OCI-LY7 (cell line): Measurements from ENCODE around the gene PDPN. TPM values are rescaled to one million over a fixed set of nuclear protein-coding genes. Genes with fewer than 3 reads are reported as not detected.

ENCODE experiments used
- BruUV-seq: library from RNA; stranded (reverse); fragments of 400-500 nt; replicated peaks from 2 replicates; lab custom pipeline; 2021; lab: Mats Ljungman, UMichigan
- CTCF ChIA-PET: fragments of 300-600 bp; sonication (Branson Sonifier 250); formaldehyde crosslinking; loops from one replicate; lab custom pipeline; 2022; ENCODE audit warnings: antibody characterized with exemption; ENCODE audit not compliant: unreplicated experiment; lab: Charles Lee
- POLR2A ChIA-PET: fragments of 300-600 bp; sonication (Branson Sonifier 250); formaldehyde crosslinking; loops from one replicate; lab custom pipeline; 2022; ENCODE audit warnings: antibody characterized with exemption; lab: Charles Lee
- DNase-seq: peaks from one replicate; pipeline ENCODE4 v3.0.0-alpha.2; 2015; ENCODE audit warnings: low spot score
- H2AFZ ChIP-seq: fragments of 200-600 bp; sonication (generic), shearing (Covaris generic); 2 replicates; pipeline ENCODE4 v1.6.1; 2014; ENCODE audit warnings: mild to moderate bottlenecking, antibody characterized with exemption, low read length, moderate library complexity
- H3K27ac ChIP-seq: fragments of 200-600 bp; sonication (generic); 2 replicates; pipeline ENCODE4 v1.5.1; 2014; ENCODE audit warnings: mixed run types, low read depth, mild to moderate bottlenecking, moderate library complexity, low read length, inconsistent platforms; ENCODE audit not compliant: poor library complexity, severe bottlenecking
- H3K36me3 ChIP-seq: fragments of 200-600 bp; sonication (generic); 2 replicates; pipeline ENCODE4 v1.6.1; 2014; ENCODE audit warnings: mild to moderate bottlenecking, antibody characterized with exemption, low read length, moderate library complexity, mixed read lengths; ENCODE audit not compliant: insufficient read depth
- H3K4me1 ChIP-seq: fragments of 200-600 bp; sonication (generic); 2 replicates; pipeline ENCODE4 v1.5.1; 2014; ENCODE audit warnings: mild to moderate bottlenecking, low read length; ENCODE audit not compliant: insufficient read depth, poor library complexity, severe bottlenecking
- H3K4me2 ChIP-seq: fragments of 200-600 bp; sonication (generic); 2 replicates; pipeline ENCODE4 v1.6.1; 2014; ENCODE audit warnings: mild to moderate bottlenecking, low read length
- H3K4me3 ChIP-seq: fragments of 200-600 bp; sonication (generic); 2 replicates; pipeline ENCODE4 v1.5.1; 2014; ENCODE audit warnings: mild to moderate bottlenecking, low read depth, low read length; ENCODE audit not compliant: poor library complexity, severe bottlenecking
- H3K79me2 ChIP-seq: fragments of 200-600 bp; sonication (generic); 2 replicates; pipeline ENCODE4 v1.6.1; 2016; ENCODE audit warnings: low read depth, mild to moderate bottlenecking, low read length, moderate library complexity, mixed read lengths; ENCODE audit not compliant: insufficient read depth
- H3K9me2 ChIP-seq: fragments of 200-600 bp; sonication (generic); 2 replicates; pipeline ENCODE4 v1.6.1; 2016; ENCODE audit warnings: mild to moderate bottlenecking, low read length, mixed read lengths; ENCODE audit not compliant: insufficient read depth
- H3K9me3 ChIP-seq: fragments of 200-600 bp; sonication (generic); 2 replicates; pipeline ENCODE4 v1.6.1; 2014; ENCODE audit warnings: mild to moderate bottlenecking, mixed run types, low read length, mixed read lengths
- H4K20me1 ChIP-seq: fragments of 200-600 bp; sonication (generic); 2 replicates; pipeline ENCODE4 v1.6.1; 2014; ENCODE audit warnings: mild to moderate bottlenecking, antibody characterized with exemption, low read length, moderate library complexity, mixed read lengths; ENCODE audit not compliant: insufficient read depth
- EZH2phosphoT487 ChIP-seq: fragments of 200-600 bp; sonication (generic); IDR thresholded peaks from 2 replicates; pipeline ENCODE4 v1.6.1; 2018; ENCODE audit warnings: low read depth, borderline replicate concordance, mild to moderate bottlenecking, mixed run types, antibody characterized with exemption, low read length, moderate library complexity, mixed read lengths
- intact Hi-C: fragments of 100-400 bp; cut with micrococcal nuclease; formaldehyde crosslinking; loops from one replicate; pipeline ENCODE4 v1.10.0; 2022; ENCODE audit not compliant: unreplicated experiment
- total RNA-seq, 2 experiments: library from RNA; depleted of rRNA in 1 of 2; stranded (reverse); fragments of >200 nt in 1 of 2; shearing (Covaris generic) in 1 of 2; gene quantifications; 2 replicates each; pipeline ENCODE4 v1.2.3, GENCODE V29; 2014 to 2022
- TF ChIP-seq, protein P1 (sequence below): fragments of 200-600 bp; sonication (generic); conservative IDR thresholded peaks from 2 replicates; pipeline ENCODE4 v1.5.1; 2014; ENCODE audit warnings: mild to moderate bottlenecking, antibody characterized with exemption, low read length, moderate library complexity, mixed read lengths

The PDPN gene
- total RNA-seq, 2 experiments from 2014 or later: not detected

GRCh38 chr1:13541435-13542215 is 42.0 kb upstream of the PDPN start:
- Histone ChIP-seq H3K4me3 (no peak overlapping the region), H3K4me1 (no peaks in the 10 kb centered on the region), H3K9me3 (no peaks in the 10 kb centered on the region), H3K4me2 (no peak overlapping the region), H3K27ac (no peak overlapping the region), H3K36me3 (no peaks in the 10 kb centered on the region), H4K20me1 (no peaks in the 10 kb centered on the region), H3K9me2 (no peaks in the 10 kb centered on the region), H2AFZ (no peak overlapping the region), H3K79me2 (no peaks in the 10 kb centered on the region)
- intact Hi-C loops: no loop called here
- no peak for DNase-seq
- ChIA-PET CTCF (no interaction called here), POLR2A (no interaction called here)
- BruUV-seq: no TSS peak
- no peak for TF ChIP-seq EZH2phosphoT487
- TF ChIP-seq, protein P1, sequence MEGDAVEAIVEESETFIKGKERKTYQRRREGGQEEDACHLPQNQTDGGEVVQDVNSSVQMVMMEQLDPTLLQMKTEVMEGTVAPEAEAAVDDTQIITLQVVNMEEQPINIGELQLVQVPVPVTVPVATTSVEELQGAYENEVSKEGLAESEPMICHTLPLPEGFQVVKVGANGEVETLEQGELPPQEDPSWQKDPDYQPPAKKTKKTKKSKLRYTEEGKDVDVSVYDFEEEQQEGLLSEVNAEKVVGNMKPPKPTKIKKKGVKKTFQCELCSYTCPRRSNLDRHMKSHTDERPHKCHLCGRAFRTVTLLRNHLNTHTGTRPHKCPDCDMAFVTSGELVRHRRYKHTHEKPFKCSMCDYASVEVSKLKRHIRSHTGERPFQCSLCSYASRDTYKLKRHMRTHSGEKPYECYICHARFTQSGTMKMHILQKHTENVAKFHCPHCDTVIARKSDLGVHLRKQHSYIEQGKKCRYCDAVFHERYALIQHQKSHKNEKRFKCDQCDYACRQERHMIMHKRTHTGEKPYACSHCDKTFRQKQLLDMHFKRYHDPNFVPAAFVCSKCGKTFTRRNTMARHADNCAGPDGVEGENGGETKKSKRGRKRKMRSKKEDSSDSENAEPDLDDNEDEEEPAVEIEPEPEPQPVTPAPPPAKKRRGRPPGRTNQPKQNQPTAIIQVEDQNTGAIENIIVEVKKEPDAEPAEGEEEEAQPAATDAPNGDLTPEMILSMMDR: no peak

DNA sequence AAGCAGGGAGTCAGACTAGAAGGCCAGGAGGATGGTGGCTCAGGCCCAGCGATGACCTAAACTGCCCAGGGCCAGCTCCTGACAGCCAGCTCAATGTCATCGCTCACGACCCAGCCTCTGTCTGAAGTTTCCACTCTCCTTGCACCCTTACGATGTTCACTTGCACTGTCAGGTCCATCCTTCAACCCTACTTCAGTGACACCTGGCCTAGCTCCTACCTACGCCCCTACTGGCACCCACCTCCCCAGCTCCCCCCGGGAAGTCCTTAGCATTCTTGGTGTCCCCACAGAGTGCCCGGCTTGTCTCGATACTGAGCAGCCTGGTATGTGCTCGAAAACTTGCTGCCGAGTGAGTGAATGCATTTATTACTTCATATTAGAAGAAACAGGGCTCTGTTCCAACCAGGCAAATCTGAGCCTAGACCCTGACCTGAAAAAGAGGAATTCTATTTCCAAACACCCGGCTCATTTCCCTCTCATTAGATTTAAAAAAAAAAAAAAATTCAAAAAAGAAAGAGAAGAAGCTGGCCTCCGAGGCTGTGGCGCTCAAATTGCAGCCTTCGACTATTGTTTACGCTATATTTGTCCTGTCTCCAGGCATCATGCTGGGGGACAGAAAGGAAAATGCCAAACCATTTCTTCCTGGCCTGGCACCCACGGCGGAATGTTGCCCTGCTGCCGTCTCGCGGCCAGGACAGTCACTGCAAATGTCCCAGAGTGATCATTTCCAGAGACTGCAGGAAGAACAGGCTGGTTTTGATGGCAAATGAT is 40.0 kb upstream of the PDPN start:
- BruUV-seq: no TSS peak
- no peak overlapping the region for H3K4me2 ChIP-seq
- intact Hi-C loops: no loop called here

More for the DNA sequence above, 40.0 kb upstream of the PDPN start:
- Histone ChIP-seq H3K36me3 (no peaks in the 10 kb centered on the region), H4K20me1 (no peaks in the 10 kb centered on the region), H3K4me1 (no peaks in the 10 kb centered on the region), H3K4me3 (no peak overlapping the region), H3K79me2 (no peaks in the 10 kb centered on the region), H3K27ac (no peak overlapping the region), H2AFZ (no peak overlapping the region), H3K9me2 (no peaks in the 10 kb centered on the region), H3K9me3 (no peaks in the 10 kb centered on the region)
- TF ChIP-seq, protein P1: no peak
- no peak for TF ChIP-seq EZH2phosphoT487
- CTCF ChIA-PET: no interaction called here
- DNase-seq: no peak
- POLR2A ChIA-PET: no interaction called here
